ENCODE data around the gene FGF4.

DNA sequence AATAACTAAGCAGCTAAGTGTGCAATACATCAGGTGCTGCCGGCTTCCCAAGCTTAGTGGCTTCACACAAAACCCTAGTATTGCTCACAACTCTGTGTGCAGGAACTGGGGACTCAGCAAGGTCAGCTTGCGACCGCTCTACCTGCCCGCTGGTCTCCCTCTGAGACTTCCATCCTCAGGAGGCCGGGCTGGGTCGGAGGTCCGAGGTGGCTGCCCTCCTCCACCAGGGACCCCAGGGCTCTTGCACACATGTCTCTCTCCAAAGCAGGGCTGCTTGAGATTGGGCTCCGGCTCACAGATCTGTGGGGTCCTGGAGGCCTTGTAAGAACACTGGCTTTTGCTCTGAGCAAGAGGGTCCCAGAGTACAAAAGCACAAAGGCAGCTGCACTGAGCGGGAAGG is 45.9 kb downstream of the FGF4 start:
- TF ChIP-seq POLR2A (IDR thresholded peaks at IDR 0.05; ENCODE audit: low read length) (no peak), GATA1 (IDR thresholded peaks at IDR 0.05; ENCODE audit: low read depth, low read length) (no peak)

All from erythroblast (primary cell).